NCI-H226 (cell line): ENCODE measurements around the gene HSPA12A.

ENCODE experiments used
- DNase-seq: peaks from one replicate; pipeline ENCODE4 v3.0.0-alpha.2; 2015

Gene HSPA12A

GRCh38 chr10:116771101-116771958 is 29.0 kb upstream of the HSPA12A start:
- peak; percentile 71 for DNase-seq

- no peak for DNase-seq
These were observed 27.9 kb upstream of the HSPA12A start for GRCh38 chr10:116770281-116770680.

DNA sequence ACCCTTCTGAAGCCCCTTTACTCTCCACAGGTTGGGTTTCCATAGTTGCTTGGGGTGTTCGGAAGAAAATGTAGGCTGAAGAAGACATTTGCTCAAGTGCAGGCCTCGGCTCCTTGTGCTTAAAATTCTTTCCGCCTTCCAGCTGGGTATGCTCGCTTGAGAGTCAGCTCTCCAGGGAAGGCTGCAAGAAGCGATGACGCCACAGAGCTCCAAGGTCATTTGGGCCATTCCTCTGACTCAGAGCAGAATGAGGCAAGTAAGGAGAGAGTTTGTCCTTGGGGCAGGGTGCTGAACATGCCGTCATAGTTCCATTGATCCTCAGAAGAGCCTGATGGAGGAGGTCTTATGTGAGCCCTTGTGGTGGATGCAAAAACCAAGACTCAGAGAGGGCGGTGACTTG is 27.4 kb upstream of the HSPA12A start:
- DNase-seq, result no peak

DNA sequence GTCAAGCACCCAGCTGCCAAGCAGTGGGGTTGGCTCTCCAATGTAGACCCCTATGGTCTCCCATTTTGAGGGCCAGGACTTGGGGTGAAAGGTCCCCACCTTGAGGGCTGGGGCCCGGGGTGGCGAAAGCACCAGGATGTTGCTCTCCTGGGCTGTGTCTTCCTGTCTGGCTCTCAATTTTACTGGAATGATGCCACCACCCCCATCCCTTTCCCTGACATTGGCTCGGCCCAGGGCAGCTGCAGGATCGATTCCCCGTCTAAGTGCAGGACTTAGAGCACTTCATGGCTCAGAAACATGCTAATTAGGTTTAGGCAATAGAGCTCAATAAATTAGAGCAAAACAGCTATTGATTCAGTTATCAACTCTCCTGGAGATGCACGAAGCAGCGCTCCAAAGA is 27.0 kb upstream of the HSPA12A start:
- no peak for DNase-seq

DNA sequence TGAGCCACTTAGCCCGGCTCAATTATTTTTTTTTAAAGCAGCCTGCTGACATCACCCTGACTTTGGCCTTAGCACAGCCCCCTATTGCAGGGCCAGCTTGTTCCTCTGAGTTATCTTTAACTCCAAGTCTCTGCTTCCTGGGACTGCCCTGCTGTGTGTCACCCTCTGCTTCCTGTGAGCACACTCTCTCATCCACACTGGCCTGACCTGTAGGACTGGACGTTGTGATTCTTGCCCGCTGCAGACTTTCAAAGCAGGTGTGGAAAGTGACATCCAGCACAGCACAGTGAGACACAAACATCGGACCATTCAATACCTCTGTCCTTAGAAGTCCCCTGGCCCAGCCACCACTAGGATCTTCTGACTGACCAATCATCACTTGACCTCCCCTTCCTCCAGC is 26.4 kb upstream of the HSPA12A start:
- no peak for DNase-seq

GRCh38 chr10:116766837-116767634 is 24.7 kb upstream of the HSPA12A start:
- peak; percentile 25 for DNase-seq

DNA sequence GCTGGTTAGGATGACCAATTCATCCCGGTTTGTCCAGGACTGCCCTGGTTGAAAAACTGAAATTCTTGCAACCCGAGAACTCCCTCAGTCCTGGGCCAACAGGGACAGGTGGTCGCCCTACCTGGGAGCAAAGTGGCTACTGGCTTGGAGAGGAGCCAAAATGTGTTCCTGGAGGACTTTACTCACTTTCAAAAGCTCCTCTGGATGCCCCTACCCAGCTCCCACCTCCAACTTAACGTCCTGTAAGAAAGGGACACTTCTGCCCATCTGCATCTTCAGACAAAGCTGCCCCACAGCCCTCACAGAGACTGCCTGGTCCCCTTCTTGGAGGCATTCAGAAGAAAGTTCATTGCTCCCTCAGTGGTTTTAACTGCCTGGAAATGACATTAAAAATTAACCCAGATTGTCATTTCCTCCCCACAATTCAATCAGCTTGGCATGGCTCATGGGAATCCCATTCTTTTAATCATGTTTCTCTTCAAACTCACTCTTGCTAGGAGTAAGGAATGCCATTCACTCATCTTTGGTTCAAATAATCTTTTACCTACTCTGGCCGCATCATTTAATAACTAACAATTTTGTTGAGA is 24.0 kb upstream of the HSPA12A start:
- DNase-seq, result no peak

DNA sequence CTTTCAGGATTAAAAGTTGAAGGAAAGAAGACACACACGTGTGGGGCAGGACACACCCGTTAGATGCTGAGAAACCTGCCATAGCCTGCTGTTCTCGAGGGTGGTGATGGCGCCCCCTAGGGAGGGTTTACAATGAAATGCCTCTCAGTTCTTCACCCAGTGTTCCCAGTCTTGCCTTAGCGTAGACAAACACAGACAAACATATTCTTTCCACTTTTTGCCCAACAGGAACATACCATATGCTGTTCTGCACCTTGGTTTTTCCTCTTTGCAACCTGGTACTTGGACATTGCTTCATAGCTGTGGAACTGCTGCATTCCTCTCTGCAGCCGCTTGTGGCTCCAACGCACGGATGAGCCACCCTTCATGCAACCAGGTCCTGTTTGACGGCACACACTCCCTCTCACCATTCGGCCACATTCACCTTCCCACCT is 23.3 kb upstream of the HSPA12A start:
- no peak for DNase-seq

DNA sequence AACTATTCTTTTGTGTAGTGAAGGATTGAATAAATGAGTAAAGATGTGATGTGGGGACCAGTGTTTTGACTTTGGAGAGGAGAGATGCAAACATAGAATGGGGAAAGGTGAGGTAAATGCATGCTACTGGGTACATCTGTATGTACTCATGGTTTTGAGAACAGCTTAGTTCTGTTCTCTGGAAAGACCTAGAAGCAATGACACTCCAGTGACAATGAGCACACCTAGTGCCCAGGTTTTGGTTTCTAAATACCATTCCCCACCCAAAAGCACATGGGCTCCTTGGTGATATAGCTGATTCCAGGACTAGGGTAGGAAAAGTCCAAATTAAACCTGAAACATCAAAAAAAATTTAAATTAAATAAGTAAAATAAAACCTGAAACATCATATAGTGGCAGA is 22.6 kb upstream of the HSPA12A start:
- no peak for DNase-seq

DNA sequence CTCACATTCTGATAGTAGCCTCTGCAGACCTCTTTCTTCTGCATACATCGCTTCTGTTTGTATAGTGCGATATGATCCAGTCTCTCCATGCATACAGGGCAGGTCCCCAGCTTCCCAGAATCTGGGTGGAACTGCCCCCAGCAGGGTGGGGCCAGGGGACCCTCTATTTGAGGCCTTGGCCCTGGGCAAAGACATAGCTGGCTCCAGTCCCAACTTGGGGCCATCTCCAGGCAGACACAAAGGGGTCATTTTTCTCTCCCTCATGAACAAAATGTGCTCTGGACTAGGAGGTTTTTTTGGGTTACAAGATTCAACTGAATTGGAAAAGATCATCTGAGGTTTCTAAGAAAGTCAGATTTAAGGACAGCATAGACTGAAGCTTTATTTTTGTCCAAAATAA is 21.1 kb upstream of the HSPA12A start:
- no peak for DNase-seq

GRCh38 chr10:116761883-116762282 is 19.5 kb upstream of the HSPA12A start:
- no peak for DNase-seq

- no peak for DNase-seq
These were observed 18.6 kb upstream of the HSPA12A start for GRCh38 chr10:116760919-116761318.

GRCh38 chr10:116757246-116757645 is 14.9 kb upstream of the HSPA12A start:
- no peak for DNase-seq

- DNase-seq, result no peak
These were observed 13.9 kb upstream of the HSPA12A start for GRCh38 chr10:116756277-116756676.

DNA sequence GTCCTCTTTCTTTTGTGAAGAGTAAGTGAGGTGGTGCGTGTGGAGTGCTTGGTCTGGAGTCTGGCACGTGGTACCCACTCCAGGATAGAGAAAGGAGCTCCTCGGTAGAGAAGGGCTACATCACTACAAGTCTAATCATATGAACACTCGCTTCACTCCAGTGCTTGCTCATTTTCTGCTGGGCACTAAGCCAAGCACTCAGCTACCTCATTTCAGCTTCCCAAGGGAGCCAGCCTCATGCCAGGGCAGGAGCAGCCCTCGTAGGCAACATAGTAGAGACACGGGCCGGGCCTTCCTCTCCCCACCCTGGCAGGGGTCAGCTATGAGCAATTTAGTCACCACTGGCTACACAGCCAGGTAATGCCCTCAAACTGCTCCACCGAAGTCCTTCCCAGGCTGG is 11.4 kb upstream of the HSPA12A start:
- DNase-seq, result peak; percentile 43

DNA sequence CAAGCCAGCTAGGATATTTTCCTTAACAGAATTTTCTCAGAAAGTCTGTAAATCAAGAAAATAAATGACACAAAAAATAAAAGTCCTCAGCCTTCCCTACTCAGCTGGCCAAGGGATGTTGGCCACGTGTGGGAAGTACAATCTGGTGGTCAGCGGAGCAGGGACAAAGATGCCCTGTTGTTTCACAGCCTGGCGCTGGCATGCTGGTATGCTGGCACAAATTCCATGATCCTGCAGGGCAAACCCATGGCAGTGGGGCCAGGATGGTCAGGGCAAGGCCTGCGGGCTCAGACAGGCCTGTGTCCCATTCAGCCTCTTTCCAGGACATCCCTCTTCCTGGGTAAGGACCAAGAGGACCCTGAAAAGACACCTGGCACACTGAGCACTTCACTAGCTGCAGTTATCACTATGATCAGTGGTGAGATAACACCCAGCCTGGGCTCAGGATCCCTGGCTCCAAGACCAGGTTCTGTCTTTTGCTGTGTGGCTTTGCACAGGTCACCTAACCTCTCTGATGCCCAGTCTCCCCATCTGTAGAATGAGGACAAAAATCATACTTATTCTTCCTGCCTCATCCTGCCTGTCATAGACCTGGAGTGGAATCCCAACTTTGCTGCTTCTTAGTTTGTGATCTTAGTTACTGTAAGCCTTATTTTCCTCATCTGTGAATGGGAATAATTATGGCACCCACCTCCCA is 10.8 kb upstream of the HSPA12A start:
- no peak for DNase-seq

DNA sequence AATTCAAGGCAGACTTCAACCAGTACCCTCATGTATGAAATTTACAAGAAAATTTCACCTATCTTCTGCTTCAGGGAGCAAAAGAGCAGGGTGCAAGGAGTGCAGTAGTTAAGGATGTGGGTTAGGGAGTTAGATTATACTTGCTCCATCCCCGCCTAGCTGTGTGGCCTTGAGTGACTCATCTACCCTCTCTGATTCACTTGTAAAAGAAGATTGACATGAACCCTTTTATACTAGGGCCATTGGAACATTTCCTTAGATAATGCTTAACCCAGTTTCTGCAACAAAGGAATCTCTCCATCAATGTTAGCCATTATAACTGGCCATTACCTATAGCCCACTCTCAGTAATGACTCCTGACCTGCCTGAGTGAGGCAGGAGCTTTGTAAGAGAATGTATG is 10.2 kb upstream of the HSPA12A start:
- peak; percentile 6 for DNase-seq

- DNase-seq, result no peak
These were observed 6.1 kb upstream of the HSPA12A start for GRCh38 chr10:116748471-116748870.

DNA sequence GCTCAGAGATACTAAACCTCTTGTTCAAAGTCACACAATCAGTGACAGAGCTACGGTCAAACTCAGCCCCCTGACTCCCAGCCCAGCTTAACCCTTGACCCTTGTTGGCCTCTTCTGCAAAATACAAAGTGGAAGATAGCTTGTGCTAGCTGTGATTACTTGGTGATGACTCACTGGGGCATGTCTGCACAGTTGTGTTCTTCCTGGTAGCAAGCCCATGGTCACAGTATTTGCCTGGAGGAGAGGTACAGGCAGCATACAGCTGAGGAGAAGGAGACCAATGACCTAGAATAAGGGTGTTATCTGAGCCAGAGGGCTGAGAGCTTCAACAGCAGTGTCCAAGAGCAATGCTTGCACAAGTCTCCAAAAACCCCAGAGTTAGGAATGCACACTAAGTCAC is 5.7 kb upstream of the HSPA12A start:
- no peak for DNase-seq

DNA sequence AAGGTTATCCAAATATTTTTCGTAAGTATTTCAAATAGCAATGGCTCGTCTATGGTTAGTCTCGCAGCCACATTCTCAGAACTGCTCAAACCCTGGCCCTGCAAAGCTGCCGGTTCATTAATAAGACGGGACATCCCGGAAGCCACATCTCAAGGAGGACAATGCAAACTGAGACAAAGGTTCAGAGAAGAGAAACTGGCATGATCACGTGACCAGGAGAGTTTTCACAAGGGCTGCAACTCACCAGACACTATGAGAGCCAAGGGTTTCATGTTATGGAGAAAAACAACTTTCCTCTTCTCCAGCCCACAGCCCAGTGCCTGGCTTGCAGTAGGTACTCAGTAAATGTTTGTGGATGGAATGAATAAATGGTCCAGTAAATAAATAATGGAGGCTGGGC is 5.0 kb upstream of the HSPA12A start:
- no peak for DNase-seq

- DNase-seq, result no peak
These were observed 2.5 kb upstream of the HSPA12A start for GRCh38 chr10:116744885-116745284.

- DNase-seq, result no peak
These were observed 1.9 kb upstream of the HSPA12A start for GRCh38 chr10:116744163-116744753.
